Smooth muscle cell (in vitro differentiated cells): ENCODE measurements around the gene RNF32. TPM values are rescaled to one million over a fixed set of nuclear protein-coding genes. Genes with fewer than 3 reads are reported as not detected.
A peak's percentile ranks its signal among the peaks of the same experiment; 100 is the strongest.
"Not testable (repeated sequence)": the region's sequence is repeated elsewhere in the genome, so short reads cannot be mapped to it uniquely, and the experiment has no call there.

Source experiments
- DNase-seq: peaks from one replicate; lab custom pipeline; 2025; ENCODE audit not compliant: unreplicated experiment; lab: John Stamatoyannopoulos, UW
- H2AFZ ChIP-seq: fragments of 200-600 bp; sonication (generic); 2 replicates; pipeline ENCODE4 v1.6.0; 2016; ENCODE audit warnings: antibody characterized with exemption, low read depth, mild to moderate bottlenecking
- H3F3A ChIP-seq: fragments of 200-600 bp; sonication (generic); 2 replicates; pipeline ENCODE4 v1.6.0; 2017; ENCODE audit warnings: antibody characterized with exemption, low read depth
- H3K27ac ChIP-seq: fragments of 200-600 bp; sonication (generic); 2 replicates; pipeline ENCODE4 v1.5.1; 2016; ENCODE audit warnings: low read depth, mild to moderate bottlenecking
- H3K27me3 ChIP-seq: fragments of 200-600 bp; sonication (generic); 2 replicates; pipeline ENCODE4 v1.6.1; 2016; ENCODE audit warnings: low read depth, mild to moderate bottlenecking
- H3K36me3 ChIP-seq: fragments of 200-600 bp; sonication (generic); 2 replicates; pipeline ENCODE4 v1.5.1; 2016; ENCODE audit warnings: low read depth
- H3K4me1 ChIP-seq: fragments of 200-600 bp; sonication (generic); 2 replicates; pipeline ENCODE4 v1.5.1; 2016; ENCODE audit warnings: low read depth
- H3K4me2 ChIP-seq: fragments of 200-600 bp; sonication (generic); 2 replicates; pipeline ENCODE4 v1.6.0; 2016; ENCODE audit warnings: mild to moderate bottlenecking
- H3K4me3 ChIP-seq: fragments of 200-600 bp; sonication (generic); 2 replicates; pipeline ENCODE4 v1.5.1; 2016; ENCODE audit warnings: mild to moderate bottlenecking
- H3K79me2 ChIP-seq: fragments of 200-600 bp; sonication (generic); 2 replicates; pipeline ENCODE4 v1.6.0; 2016; ENCODE audit warnings: low read depth, mild to moderate bottlenecking
- H3K9ac ChIP-seq: fragments of 200-600 bp; sonication (generic); 2 replicates; pipeline ENCODE4 v1.6.0; 2016; ENCODE audit warnings: low read depth
- H3K9me3 ChIP-seq: fragments of 200-600 bp; sonication (generic); replicated peaks from 2 replicates; pipeline ENCODE4 v1.5.1; 2016; ENCODE audit warnings: low read depth
- H4K20me1 ChIP-seq: fragments of 200-600 bp; sonication (generic); 2 replicates; pipeline ENCODE4 v1.6.0; 2016; ENCODE audit warnings: low read depth
- WGBS: methylation state at CpG from one replicate; pipeline ENCODE4 v1.1.7; 2016; ENCODE audit warnings: low lambda C conversion rate; 5-methylcytosine and 5-hydroxymethylcytosine counted together
- polyA plus RNA-seq: library from polyadenylated mRNA; unstranded; fragments of >200 nt; fragmentation: Nextera tagmentation; extraction: Ambion mirVana; gene quantifications from 2 replicates; pipeline ENCODE4 v1.2.1, GENCODE V29; 2016
- total RNA-seq: library from RNA; depleted of rRNA; stranded (reverse); fragments of >200 nt; gene quantifications from 2 replicates; pipeline ENCODE4 v1.2.3, GENCODE V29; 2014
- TF ChIP-seq, protein P1 (sequence below): fragments of 200-600 bp; sonication (generic); IDR thresholded peaks from 2 replicates; pipeline ENCODE4 v1.5.1; 2017; ENCODE audit warnings: borderline replicate concordance, mild to moderate bottlenecking, antibody characterized with exemption; ENCODE audit not compliant: insufficient read depth, poor library complexity, severe bottlenecking

Gene RNF32
- total and polyA plus RNA-seq, 2 experiments from 2014 or later = 0.63 to 4.3 TPM

DNA sequence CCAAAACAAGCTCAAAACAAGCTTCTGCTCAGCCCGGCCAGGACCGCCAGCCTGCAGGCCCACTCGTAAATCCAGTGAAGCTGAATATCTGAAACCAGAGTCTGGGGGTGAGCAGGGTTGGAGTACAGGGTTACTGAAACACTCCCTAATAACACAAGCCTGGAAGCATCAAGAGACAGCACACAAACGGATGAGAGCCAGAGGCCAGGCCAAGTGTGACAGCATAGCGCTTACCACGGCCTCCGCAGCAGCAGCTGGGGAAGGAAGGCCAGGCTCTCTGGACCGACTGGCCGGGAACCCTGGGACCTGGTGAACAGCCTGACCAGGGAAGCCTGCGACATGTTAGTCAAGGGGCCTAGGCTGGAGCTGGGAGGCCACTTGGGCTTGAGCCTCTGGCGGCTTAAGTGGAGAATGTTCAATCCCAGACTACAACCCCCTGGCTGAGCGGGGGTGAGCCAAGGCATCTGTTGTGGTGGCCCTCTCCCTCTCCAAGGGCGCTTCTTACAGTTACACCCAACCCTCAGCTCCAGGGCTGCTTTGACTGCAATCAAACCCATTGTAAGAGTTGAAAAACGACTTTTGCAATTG, 21.7 kb upstream of the RNF32 start:
- H3K9me3 ChIP-seq = no peaks in the 10 kb centered on the region
- no peaks in the 10 kb centered on the region for H3K36me3 ChIP-seq
- DNase-seq = no peak
- H3K4me2 ChIP-seq = no peak overlapping the region
- no peak overlapping the region for H2AFZ ChIP-seq
- no peaks in the 10 kb centered on the region for H3K79me2 ChIP-seq
- no peaks in the 10 kb centered on the region for H3F3A ChIP-seq
- WGBS = 83% methylated on average over 14 of the region's 14 CpGs
- no peak overlapping the region for H3K27ac ChIP-seq
- no peak overlapping the region for H3K4me3 ChIP-seq
- TF ChIP-seq, protein P1, sequence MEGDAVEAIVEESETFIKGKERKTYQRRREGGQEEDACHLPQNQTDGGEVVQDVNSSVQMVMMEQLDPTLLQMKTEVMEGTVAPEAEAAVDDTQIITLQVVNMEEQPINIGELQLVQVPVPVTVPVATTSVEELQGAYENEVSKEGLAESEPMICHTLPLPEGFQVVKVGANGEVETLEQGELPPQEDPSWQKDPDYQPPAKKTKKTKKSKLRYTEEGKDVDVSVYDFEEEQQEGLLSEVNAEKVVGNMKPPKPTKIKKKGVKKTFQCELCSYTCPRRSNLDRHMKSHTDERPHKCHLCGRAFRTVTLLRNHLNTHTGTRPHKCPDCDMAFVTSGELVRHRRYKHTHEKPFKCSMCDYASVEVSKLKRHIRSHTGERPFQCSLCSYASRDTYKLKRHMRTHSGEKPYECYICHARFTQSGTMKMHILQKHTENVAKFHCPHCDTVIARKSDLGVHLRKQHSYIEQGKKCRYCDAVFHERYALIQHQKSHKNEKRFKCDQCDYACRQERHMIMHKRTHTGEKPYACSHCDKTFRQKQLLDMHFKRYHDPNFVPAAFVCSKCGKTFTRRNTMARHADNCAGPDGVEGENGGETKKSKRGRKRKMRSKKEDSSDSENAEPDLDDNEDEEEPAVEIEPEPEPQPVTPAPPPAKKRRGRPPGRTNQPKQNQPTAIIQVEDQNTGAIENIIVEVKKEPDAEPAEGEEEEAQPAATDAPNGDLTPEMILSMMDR = no peak
- no peaks in the 10 kb centered on the region for H4K20me1 ChIP-seq
- H3K9ac ChIP-seq = no peak overlapping the region
- H3K27me3 ChIP-seq = peaks cover 8% of the 10 kb centered on the region
- peaks cover 11% of the 10 kb centered on the region for H3K4me1 ChIP-seq

DNA sequence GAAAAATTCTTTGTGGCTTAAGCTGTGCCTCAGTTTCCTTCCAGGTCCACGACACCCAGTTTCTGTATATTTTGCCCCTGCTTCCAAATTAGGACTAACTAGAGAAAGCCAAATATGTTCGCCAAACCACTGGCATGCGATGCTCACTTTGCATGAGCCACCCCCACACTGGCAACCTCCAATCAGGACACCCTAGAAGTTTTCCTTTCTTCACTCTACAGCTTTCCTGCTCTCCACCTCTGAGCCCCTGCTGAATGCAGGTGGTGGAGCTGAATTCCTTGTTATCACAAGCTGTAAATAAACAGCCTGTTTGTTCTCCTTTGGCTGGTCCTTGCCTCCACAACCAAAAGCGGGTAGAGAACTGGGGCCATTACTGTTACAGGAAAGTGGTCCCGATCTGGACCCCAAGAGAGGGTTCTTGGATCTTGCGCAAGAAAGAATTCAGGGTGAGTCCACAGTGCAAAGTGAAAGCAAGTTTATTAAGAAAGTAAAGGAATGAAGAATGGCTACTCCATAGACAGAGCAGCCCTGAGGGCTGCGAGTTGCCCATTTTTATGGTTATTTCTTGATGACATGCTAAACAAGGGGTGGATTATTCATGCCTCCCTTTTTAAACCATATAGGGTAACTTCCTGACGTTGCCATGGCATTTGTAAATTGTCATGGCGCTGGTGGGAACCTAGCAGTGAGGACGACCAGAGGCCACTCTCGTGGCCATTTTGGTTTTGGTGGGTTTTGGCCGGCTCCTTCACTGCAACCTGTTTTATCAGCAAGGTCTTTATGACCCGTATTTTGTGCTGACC, 20.9 kb upstream of the RNF32 start:
- DNase-seq, H3K79me2 ChIP-seq, H3F3A ChIP-seq, H3K4me2 ChIP-seq, H3K9ac ChIP-seq, H3K27ac ChIP-seq, H4K20me1 ChIP-seq, H2AFZ ChIP-seq, H3K27me3 ChIP-seq, H3K36me3 ChIP-seq, H3K9me3 ChIP-seq, H3K4me3 ChIP-seq: not testable (repeated sequence)
- 78% methylated on average over 13 of the region's 13 CpGs for WGBS
- peaks cover 11% of the 10 kb centered on the region for H3K4me1 ChIP-seq

DNA sequence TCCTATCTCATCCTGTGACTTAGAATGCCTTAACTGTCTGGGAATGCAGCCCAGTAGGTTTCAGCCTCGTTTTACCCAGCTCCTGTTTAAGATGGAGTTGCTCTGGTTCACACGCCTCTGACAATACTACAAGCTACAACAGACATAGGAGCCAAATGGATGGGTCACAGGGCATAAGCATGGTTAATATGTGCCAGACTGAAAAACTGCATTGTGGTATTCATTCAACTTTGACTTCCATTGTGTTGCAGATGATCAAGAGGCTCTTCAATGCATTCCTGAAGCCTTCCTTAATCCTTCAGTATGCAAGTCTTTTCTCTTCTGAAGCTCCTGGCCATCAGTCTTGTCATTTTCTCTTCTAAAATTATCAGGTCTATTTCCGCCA, 20.3 kb upstream of the RNF32 start:
- H3K4me3 ChIP-seq = no peak overlapping the region
- peaks cover 11% of the 10 kb centered on the region for H3K4me1 ChIP-seq
- H3K27me3 ChIP-seq = peaks cover 8% of the 10 kb centered on the region
- no peaks in the 10 kb centered on the region for H3F3A ChIP-seq
- WGBS = 58% methylated on average over 3 of the region's 3 CpGs
- TF ChIP-seq, protein P1 = no peak
- H3K9me3 ChIP-seq = no peaks in the 10 kb centered on the region
- H4K20me1 ChIP-seq = no peaks in the 10 kb centered on the region
- DNase-seq = no peak
- H3K27ac ChIP-seq = peak overlapping the region; percentile 41
- no peaks in the 10 kb centered on the region for H3K79me2 ChIP-seq
- no peak overlapping the region for H3K9ac ChIP-seq
- H3K36me3 ChIP-seq = no peaks in the 10 kb centered on the region
- H3K4me2 ChIP-seq = no peak overlapping the region
- no peak overlapping the region for H2AFZ ChIP-seq

DNA sequence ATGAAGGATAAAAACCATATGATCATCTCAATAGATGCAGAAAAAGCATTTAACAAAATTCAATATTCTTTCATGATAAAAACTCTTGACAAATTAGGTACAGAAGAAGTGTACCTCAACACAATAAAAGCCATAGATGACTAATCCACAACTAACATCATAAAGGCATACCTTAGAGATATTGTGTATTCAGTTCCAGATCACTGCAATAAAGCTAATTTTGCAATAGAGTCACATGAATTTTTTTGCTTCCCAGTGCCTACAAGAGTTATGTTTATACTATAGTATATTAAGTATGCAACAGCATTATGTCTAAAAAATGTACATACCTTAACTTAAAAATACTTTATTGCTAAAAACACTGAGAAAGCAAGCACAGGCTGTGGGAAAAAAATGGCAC, 18.9 kb upstream of the RNF32 start:
- H3K4me2 ChIP-seq = no peak overlapping the region
- H4K20me1 ChIP-seq = no peaks in the 10 kb centered on the region
- no peak overlapping the region for H3K9ac ChIP-seq
- no peak for DNase-seq
- TF ChIP-seq, protein P1 = no peak
- no peaks in the 10 kb centered on the region for H3K36me3 ChIP-seq
- peaks cover 4% of the 10 kb centered on the region for H3K4me1 ChIP-seq
- no peaks in the 10 kb centered on the region for H3K9me3 ChIP-seq
- peaks cover 8% of the 10 kb centered on the region for H3K27me3 ChIP-seq
- no peaks in the 10 kb centered on the region for H3K79me2 ChIP-seq
- H2AFZ ChIP-seq = no peak overlapping the region
- no peak overlapping the region for H3K4me3 ChIP-seq
- no peaks in the 10 kb centered on the region for H3F3A ChIP-seq
- no peak overlapping the region for H3K27ac ChIP-seq
